ENCODE data around the gene CPM.

Gene CPM

DNA sequence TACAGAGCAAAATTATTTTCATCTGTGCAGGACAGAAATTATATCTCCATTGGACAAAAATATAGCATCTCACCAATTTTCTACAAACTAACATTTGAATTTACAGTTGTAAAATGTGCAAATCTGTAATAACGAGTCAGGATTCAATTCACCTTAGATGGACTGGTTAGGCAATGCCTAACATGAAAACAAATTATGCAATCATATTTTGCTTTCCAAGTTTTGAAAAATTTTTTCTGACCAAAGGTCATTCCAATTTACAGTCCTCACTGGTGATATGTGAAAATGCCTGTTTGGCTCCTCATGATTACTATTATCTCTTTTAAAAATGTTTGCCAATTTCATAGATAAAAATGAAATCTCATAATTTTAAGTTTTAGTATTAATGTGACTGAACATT, 6.5 kb upstream of the CPM start:
- Histone ChIP-seq H3K9me3 (no peaks in the 10 kb centered on the region; the same call in 1 of the 2 replicates), H3K27me3 (no peaks in the 10 kb centered on the region), H3K4me1 (no peaks in the 10 kb centered on the region), H3K36me3 (no peaks in the 10 kb centered on the region), H3K4me3 (ENCODE audit: low read depth, low read length) (no peak overlapping the region)
- TF ChIP-seq, protein P1, sequence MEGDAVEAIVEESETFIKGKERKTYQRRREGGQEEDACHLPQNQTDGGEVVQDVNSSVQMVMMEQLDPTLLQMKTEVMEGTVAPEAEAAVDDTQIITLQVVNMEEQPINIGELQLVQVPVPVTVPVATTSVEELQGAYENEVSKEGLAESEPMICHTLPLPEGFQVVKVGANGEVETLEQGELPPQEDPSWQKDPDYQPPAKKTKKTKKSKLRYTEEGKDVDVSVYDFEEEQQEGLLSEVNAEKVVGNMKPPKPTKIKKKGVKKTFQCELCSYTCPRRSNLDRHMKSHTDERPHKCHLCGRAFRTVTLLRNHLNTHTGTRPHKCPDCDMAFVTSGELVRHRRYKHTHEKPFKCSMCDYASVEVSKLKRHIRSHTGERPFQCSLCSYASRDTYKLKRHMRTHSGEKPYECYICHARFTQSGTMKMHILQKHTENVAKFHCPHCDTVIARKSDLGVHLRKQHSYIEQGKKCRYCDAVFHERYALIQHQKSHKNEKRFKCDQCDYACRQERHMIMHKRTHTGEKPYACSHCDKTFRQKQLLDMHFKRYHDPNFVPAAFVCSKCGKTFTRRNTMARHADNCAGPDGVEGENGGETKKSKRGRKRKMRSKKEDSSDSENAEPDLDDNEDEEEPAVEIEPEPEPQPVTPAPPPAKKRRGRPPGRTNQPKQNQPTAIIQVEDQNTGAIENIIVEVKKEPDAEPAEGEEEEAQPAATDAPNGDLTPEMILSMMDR (IDR thresholded peaks at IDR 0.05; ENCODE audit: low read depth, low read length) = no peak
- DNase-seq = no peak

- no peaks in the 10 kb centered on the region for H3K36me3 ChIP-seq
- peaks cover 32% of the 10 kb centered on the region for H3K27me3 ChIP-seq
- H3K9me3 ChIP-seq = no peaks in the 10 kb centered on the region; the same call in 1 of the 2 replicates
- DNase-seq = no peak
- no peak overlapping the region for H3K4me3 ChIP-seq (ENCODE audit: low read depth, low read length)
- no peaks in the 10 kb centered on the region for H3K4me1 ChIP-seq
- TF ChIP-seq, protein P1 (IDR thresholded peaks at IDR 0.05; ENCODE audit: low read depth, low read length) = no peak
These were observed 1.4 kb upstream of the CPM start for GRCh38 chr12:68934392-68934791.

- TF ChIP-seq, protein P1 (IDR thresholded peaks at IDR 0.05; ENCODE audit: low read depth, low read length) = no peak
- no peaks in the 10 kb centered on the region for H3K4me1 ChIP-seq
- no peak for DNase-seq
These were observed 627 bp downstream of the CPM start for GRCh38 chr12:68932128-68932960.

DNA sequence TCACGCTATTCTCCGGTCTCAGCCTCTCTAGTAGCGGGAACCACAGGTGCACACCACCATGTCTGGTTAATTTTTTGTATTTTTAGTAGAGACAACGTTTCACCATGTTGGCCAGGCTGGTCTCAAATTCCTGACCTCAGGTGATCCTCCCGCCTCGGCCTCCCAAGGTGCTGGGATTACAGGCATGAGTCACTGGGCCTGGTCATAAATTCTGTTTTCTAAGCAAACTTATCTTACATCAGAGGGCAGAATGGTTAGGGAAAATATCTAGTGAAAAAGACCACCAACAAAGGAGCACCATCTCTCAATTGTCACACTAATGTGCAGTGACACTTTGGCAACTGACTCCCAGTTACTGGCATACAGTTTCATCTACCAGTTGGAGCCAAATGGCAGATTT, 2.8 kb downstream of the CPM start:
- H3K4me3 ChIP-seq (ENCODE audit: low read depth, low read length) = no peak overlapping the region
- H3K36me3 ChIP-seq = no peaks in the 10 kb centered on the region
- TF ChIP-seq, protein P1 (IDR thresholded peaks at IDR 0.05; ENCODE audit: low read depth, low read length) = no peak
- H3K9me3 ChIP-seq = no peaks in the 10 kb centered on the region; the same call in 1 of the 2 replicates
- no peak for DNase-seq
- no peaks in the 10 kb centered on the region for H3K4me1 ChIP-seq
- H3K27me3 ChIP-seq = peaks cover 32% of the 10 kb centered on the region

More at GRCh38 chr12:68932128-68932960, 627 bp downstream of the CPM start:
- Histone ChIP-seq H3K27me3 (peaks cover 32% of the 10 kb centered on the region), H3K36me3 (no peaks in the 10 kb centered on the region), H3K9me3 (no peaks in the 10 kb centered on the region; the same call in 1 of the 2 replicates), H3K4me3 (ENCODE audit: low read depth, low read length) (no peak overlapping the region)

DNA sequence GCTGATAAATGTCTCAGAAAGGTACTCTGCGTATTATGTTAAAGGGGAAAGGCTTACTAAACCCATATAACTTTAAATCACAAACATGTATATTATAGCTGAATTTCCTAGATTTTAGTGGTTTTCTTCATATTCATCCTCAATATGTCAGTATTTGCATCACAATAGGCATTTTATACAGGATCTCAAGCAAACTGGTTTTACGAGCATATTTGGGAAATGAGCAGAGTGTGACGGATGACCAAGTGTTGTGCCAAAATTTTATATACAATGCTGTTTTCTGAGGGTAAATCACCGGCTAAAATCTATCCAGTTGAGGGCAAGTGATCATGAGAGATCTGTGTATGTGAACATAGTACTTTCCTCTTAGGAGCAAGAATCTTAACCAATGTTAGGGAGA, 8.4 kb downstream of the CPM start:
- Histone ChIP-seq H3K4me1 (no peaks in the 10 kb centered on the region), H3K36me3 (no peaks in the 10 kb centered on the region), H3K4me3 (ENCODE audit: low read depth, low read length) (no peak overlapping the region), H3K9me3 (no peaks in the 10 kb centered on the region), H3K27me3 (0 out of 2 replicates have a peak, but pooled peaks cover 3% of the 10 kb centered on the region)
- TF ChIP-seq, protein P1 (IDR thresholded peaks at IDR 0.05; ENCODE audit: low read depth, low read length) = no peak
- no peak for DNase-seq

GRCh38 chr12:68919581-68920239, 13.3 kb downstream of the CPM start:
- H3K4me1 ChIP-seq = no peaks in the 10 kb centered on the region
- H3K4me3 ChIP-seq (ENCODE audit: low read depth, low read length) = no peak overlapping the region
- no peaks in the 10 kb centered on the region for H3K36me3 ChIP-seq
- TF ChIP-seq, protein P1 (IDR thresholded peaks at IDR 0.05; ENCODE audit: low read depth, low read length) = no peak
- H3K27me3 ChIP-seq = 0 out of 2 replicates have a peak, but pooled peaks cover 3% of the 10 kb centered on the region
- no peak for DNase-seq
- no peaks in the 10 kb centered on the region for H3K9me3 ChIP-seq
